Colonic mucosa (tissue), 4 donors: Measurements from ENCODE around the gene FIBCD1. TPM values are rescaled to one million over a fixed set of nuclear protein-coding genes. Genes with fewer than 3 reads are reported as not detected.

ENCODE experiments used
- DNase-seq: peaks from one replicate; pipeline ENCODE4 v3.0.0-alpha.2; 2020
- H3K27ac ChIP-seq: fragments of 200-600 bp; one replicate; pipeline ENCODE4 v1.8.0; 2021
- H3K27me3 ChIP-seq: fragments of 200-600 bp; one replicate; pipeline ENCODE4 v1.8.0; 2021
- H3K36me3 ChIP-seq: fragments of 200-600 bp; one replicate; pipeline ENCODE4 v1.8.0; 2021
- H3K4me1 ChIP-seq: fragments of 200-600 bp; one replicate; pipeline ENCODE4 v1.8.0; 2021; ENCODE audit warnings: mild to moderate bottlenecking
- H3K4me3 ChIP-seq: fragments of 200-600 bp; one replicate; pipeline ENCODE4 v1.8.0; 2021
- H3K9ac ChIP-seq, 2 donors: one replicate each; pipeline ENCODE4 v1.7.0; 2013; ENCODE audit warnings: control low read depth in 2 of 2, low read depth in 2 of 2, low read length in 2 of 2
- H3K9me3 ChIP-seq: fragments of 200-600 bp; one replicate; pipeline ENCODE4 v1.8.0; 2021
- CTCF ChIP-seq: fragments of 200-600 bp; IDR thresholded peaks from one replicate; pipeline ENCODE4 v1.8.0; 2022; ENCODE audit warnings: antibody characterized with exemption, mild to moderate bottlenecking
- intact Hi-C: fragments of 100-400 bp; cut with DNase I; formaldehyde crosslinking; loops from one replicate; pipeline ENCODE4 v1.14.1; 2022
- total RNA-seq, 2 donors: library from RNA; stranded (reverse); fragmentation: NEBNext Ultra II Directional in 1 of 2; extraction: Animal tissue kit (Norgen Biotek cat#: 25700) in 1 of 2; gene quantifications; one replicate each; pipeline ENCODE4 v1.2.1, GENCODE V29; 2021
- donor health status: healthy.
- donor health status: DM: no; HTN: no; CAD: no.
- donor health status: DM: no; HTN: no; CAD: no.

The FIBCD1 gene
- total RNA-seq, 2 donors from 2014 or later: 9.0 to 32.9 TPM

DNA sequence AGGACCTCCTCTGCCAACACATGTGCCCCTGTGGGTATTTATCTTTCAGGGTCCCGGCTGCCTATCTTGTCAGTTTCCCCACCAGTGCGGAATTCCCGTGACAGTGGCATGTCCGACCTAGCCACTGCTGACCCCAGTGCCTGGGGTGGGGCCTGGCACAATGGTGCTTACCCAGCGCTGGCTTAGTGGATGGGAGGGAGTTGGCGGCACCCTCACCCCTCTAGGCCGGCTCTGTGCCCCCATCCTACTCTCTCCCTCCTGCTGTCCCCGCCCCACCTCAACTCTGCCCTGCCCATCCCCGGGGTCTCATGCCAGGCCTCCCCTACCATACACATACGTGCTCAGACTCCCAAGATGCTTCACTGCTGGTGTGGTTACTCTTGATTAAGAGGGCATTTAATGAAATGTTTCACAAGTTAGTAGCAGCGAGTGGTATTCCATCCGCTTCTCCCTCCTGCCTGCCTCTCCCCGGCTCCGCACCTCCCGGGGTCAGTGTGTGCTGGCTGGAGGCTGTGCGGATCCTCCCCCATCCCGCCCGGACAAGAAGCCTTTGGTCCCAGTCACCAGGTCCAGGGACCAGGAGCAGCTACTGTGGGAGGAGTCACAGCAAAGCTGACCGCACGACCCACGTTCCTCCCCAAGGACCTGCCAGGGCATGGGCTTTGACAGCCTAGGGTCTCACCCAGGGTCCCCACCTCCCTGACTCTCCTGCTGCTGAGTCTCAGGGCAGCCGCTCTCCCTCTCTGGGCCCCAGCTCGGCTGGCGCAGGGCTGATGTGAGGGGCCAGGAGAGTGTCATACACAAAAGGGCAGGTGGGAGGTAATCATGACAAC lies 32.9 kb downstream of the FIBCD1 start:
- intact Hi-C loops: no loop called here
- no peak overlapping the region for H3K9ac ChIP-seq
- H3K4me1 ChIP-seq: no peaks in the 10 kb centered on the region
- no peak for DNase-seq
- H3K27me3 ChIP-seq: no peaks in the 10 kb centered on the region
- H3K4me3 ChIP-seq: no peak overlapping the region
- TF ChIP-seq CTCF: no peak
- no peaks in the 10 kb centered on the region for H3K9me3 ChIP-seq
- H3K27ac ChIP-seq: no peak overlapping the region
- H3K36me3 ChIP-seq: no peaks in the 10 kb centered on the region

GRCh38 chr9:130905125-130905901 lies 33.7 kb downstream of the FIBCD1 start:
- no peak for TF ChIP-seq CTCF
- Histone ChIP-seq H3K36me3 (no peaks in the 10 kb centered on the region), H3K9ac (no peak overlapping the region), H3K4me3 (no peak overlapping the region), H3K9me3 (no peaks in the 10 kb centered on the region), H3K27me3 (no peaks in the 10 kb centered on the region), H3K27ac (no peak overlapping the region), H3K4me1 (no peaks in the 10 kb centered on the region)
- DNase-seq: no peak
- intact Hi-C loops: no loop called here

DNA sequence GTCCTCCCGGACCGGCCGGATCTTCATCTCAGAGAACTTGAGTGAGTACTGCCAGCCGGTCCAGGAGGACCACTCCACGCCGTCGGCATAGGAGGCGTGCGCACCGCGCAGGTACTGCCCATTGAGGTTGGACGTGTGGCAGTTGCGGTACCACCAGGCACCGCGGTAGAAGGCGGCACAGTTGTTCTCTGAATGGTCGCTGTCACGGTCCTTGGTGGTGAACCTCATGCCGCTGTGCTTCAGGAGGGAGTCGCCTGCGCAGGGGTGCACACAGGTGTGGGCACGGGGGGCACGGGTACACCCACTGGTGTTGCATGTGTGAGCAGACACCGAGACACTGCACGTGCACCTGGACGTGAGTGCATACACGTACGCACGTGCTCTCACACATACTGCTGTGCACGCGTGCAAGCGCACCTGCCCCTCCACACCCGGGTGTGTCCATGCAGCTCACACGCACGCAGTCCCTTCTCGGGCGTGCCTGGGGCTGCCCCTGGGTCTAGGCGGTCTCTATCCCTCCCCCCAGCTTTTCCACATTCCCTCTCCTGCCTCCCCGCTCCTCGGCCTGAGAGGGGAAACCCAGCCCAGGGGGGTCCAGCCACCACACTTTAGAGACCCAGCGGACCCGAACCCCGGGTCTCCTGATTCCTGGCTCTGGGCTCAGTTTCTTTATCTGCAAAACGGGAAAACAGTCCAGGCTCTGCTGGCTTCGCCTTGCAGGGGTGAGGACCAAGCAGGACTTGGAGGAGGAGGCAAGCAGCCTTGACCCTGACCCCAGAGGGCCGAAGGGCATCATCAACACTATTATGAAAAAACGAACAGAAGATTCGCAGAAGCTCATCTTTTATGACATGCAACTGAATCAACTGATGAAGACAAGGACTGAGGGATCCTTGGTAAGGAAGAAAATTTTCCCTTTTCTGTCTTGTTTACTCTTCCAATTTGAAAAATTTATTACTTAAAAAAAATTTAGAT lies 34.7 kb downstream of the FIBCD1 start:
- no peak for DNase-seq
- TF ChIP-seq CTCF: no peak
- H3K4me3 ChIP-seq: no peak overlapping the region
- no peak overlapping the region for H3K9ac ChIP-seq
- no peaks in the 10 kb centered on the region for H3K27me3 ChIP-seq
- no peak overlapping the region for H3K27ac ChIP-seq
- no peaks in the 10 kb centered on the region for H3K36me3 ChIP-seq
- no peaks in the 10 kb centered on the region for H3K9me3 ChIP-seq
- no peaks in the 10 kb centered on the region for H3K4me1 ChIP-seq
- intact Hi-C loops: no loop called here

DNA sequence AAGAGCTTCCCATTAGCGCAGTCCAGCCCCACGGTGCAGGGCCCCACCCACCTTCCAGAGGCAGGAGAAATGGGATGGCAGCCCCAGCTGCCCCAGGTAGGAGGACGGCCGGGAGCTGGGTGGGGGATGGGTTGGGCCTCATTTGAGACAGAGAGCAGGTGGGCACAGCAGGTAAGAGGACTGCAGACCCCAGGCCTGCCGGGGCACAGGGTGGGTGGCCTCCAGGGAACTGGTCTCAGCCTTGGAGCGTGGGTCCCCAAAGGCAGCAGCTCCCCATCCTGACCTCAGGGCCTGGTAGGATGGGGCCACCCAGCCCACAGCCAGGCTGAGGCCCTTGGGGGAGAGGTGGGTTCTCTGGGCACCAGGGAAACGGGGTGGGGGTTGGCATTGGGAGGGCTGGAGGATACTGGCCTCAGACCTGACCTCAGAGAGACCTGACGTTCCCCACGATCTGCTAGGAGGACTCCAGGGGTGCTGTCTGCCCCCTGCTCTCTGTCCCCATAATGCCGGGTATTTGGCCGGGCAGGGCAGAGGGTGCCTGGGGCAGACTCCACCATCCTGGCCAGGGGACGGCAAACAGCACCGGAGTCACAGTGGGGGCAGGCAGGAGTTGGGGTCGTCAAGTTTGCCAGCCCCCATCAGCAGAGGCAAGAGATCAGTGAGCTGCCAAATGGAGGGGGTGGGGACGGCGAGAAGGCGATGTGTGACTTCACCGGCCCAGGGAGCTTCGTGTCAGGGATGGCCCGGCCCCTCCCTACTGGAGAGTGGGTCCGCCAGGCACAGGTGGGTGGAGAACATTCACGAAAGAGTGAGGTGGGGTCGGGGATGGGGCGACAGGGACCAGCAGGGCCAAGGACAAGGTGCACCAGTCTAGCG lies 35.6 kb downstream of the FIBCD1 start:
- no peaks in the 10 kb centered on the region for H3K4me1 ChIP-seq
- no peak for DNase-seq
- intact Hi-C loops: no loop called here
- H3K9me3 ChIP-seq: no peaks in the 10 kb centered on the region
- H3K27ac ChIP-seq: no peak overlapping the region
- no peak for TF ChIP-seq CTCF
- H3K4me3 ChIP-seq: no peak overlapping the region
- no peaks in the 10 kb centered on the region for H3K27me3 ChIP-seq
- H3K9ac ChIP-seq: no peak overlapping the region
- no peaks in the 10 kb centered on the region for H3K36me3 ChIP-seq
